GM21423 (cell line): Measurements from ENCODE around the gene DUSP6.

Source experiments
- ATAC-seq: cut with Tn5 transposase; IDR thresholded peaks from one replicate; pipeline ENCODE4 v1.9.1; 2021; ENCODE audit warnings: mild to moderate bottlenecking, moderate library complexity; ENCODE audit not compliant: unreplicated experiment

The DUSP6 gene

GRCh38 chr12:89305373-89305772 is 46.9 kb downstream of the DUSP6 start:
- no peak for ATAC-seq

DNA sequence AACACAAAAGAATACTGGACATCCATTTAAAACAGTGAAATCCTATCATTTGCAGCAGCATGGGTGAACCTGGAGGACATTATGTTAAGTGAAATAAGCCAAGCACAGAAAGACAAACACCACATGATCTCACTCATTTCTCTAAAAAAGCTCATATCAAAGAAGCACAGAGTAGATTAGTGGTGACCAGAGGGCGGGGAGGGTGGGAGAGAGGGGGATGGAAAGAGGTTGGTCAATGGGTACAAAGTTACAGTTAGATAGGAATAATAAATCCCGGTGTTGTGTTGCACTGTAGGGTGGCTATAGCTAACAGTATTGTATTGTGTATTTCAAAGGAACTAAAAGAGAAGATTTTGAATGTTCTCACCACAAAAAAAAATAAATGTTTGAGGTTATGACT is 52.4 kb downstream of the DUSP6 start:
- no peak for ATAC-seq

DNA sequence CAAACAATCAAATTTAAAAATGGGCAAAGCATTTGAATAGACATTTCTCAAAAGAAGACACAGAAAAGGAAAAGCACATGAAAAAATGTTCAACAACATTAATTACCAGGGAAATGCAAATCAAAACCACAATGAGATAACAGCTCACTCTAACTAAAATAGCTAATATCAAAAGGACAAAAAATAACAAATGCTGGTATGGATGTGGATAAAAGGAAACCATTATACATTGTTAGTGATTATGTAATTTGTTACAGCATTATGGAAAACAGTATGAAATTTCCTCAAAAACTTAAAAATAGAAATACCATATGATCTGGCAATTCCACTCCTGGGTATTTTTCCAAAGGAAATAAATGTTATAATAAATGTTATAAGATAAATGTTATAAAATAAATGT is 52.9 kb downstream of the DUSP6 start:
- no peak for ATAC-seq
